Measurements from ENCODE around the gene PTPRN2. TPM values are rescaled to one million over a fixed set of nuclear protein-coding genes. Genes with fewer than 3 reads are reported as not detected.

Gene PTPRN2
- total and polyA plus RNA-seq, 2 of the 13 experiments (the other 11 are each of a cell fraction or from before 2014, with no cell fraction given) = 2.5 to 24.2 TPM

DNA sequence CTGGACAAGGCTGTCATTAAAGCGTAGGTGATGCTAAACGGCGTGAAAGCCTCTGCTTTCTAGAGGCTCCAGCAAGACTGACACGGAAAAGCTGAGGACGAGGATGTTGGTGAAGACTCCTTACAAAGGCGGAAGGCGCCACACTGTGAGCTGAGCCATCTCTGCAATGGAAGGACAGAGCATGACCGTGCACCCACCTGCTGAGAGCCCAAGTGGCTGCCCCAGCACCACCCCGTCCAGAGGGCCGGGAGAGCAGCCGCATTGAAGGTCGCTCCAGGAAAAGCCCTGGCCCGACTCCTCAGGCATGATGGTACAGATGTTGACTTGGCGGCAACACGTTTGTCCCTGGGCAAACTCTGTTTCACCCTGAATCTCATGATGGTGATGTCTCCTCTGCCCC is 758.1 kb downstream of the PTPRN2 start (continued):
- TF ChIP-seq, protein P1, sequence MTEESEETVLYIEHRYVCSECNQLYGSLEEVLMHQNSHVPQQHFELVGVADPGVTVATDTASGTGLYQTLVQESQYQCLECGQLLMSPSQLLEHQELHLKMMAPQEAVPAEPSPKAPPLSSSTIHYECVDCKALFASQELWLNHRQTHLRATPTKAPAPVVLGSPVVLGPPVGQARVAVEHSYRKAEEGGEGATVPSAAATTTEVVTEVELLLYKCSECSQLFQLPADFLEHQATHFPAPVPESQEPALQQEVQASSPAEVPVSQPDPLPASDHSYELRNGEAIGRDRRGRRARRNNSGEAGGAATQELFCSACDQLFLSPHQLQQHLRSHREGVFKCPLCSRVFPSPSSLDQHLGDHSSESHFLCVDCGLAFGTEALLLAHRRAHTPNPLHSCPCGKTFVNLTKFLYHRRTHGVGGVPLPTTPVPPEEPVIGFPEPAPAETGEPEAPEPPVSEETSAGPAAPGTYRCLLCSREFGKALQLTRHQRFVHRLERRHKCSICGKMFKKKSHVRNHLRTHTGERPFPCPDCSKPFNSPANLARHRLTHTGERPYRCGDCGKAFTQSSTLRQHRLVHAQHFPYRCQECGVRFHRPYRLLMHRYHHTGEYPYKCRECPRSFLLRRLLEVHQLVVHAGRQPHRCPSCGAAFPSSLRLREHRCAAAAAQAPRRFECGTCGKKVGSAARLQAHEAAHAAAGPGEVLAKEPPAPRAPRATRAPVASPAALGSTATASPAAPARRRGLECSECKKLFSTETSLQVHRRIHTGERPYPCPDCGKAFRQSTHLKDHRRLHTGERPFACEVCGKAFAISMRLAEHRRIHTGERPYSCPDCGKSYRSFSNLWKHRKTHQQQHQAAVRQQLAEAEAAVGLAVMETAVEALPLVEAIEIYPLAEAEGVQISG (CRISPR knock-in tag; IDR thresholded peaks at IDR 0.05) = no peak
- no peak for TF ChIP-seq ZNF703 (CRISPR knock-in tag; IDR thresholded peaks at IDR 0.05; ENCODE audit: borderline replicate concordance)

DNA sequence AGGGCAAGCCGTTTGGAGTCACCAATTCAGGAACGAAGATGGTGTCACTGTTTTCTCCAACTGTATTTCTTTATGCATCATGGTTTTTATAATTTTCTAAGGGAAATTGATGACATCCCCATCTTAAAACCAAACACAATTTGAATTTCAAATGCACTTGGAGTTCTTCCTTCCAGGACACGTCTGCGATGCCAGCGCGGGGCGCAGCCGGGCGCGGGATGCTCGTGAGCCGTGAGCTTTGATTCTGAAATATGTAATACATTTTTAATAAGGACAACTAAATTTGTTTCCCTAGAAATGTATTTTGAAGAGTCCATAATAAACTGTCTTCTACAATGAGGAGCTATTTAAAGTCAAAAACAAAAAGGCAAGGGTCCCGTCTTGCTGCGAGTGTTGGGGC is 758.7 kb downstream of the PTPRN2 start:
- ChIA-PET POLR2A (no interaction called here), CTCF (ENCODE audit: low intra/inter-chr PET ratio, low total read pairs) (no interaction called here)
- no peak for FAIRE-seq
- Histone ChIP-seq H3K4me3 (replicated peaks in 1 of 3; ENCODE audit: insufficient read depth in 1 of 3, low read depth in 2 of 3, low read length in 3 of 3) (no peak overlapping the region), H3K4me2 (ENCODE audit: low read depth, low read length) (no peak overlapping the region), H3K27me3 (ENCODE audit: control insufficient read depth in 1 of 2, insufficient read depth in 2 of 2, low read length in 2 of 2) (no peaks in the 10 kb centered on the region), H3K4me1 (ENCODE audit: insufficient read depth, low read length) (no peaks in the 10 kb centered on the region), H2AFZ (ENCODE audit: low read length) (no peak overlapping the region), H3K9me3 (ENCODE audit: low read length) (no peaks in the 10 kb centered on the region), H4K20me1 (ENCODE audit: insufficient read depth, low read length) (no peaks in the 10 kb centered on the region), H3K27ac (ENCODE audit: extremely low read length, insufficient read depth, low read length) (no peak overlapping the region), H3K9ac (ENCODE audit: insufficient read depth, low read depth, low read length) (no peak overlapping the region), H3K79me2 (ENCODE audit: insufficient read depth, low read length) (no peaks in the 10 kb centered on the region), H3K36me3 (replicated peaks in 1 of 2; ENCODE audit: control insufficient read depth in 1 of 2, insufficient read depth in 2 of 2, low read length in 2 of 2) (no peaks in the 10 kb centered on the region)
- intact Hi-C loops (cut with micrococcal nuclease; ENCODE audit: unreplicated experiment) (no loop called here), in situ Hi-C loops (cut with HindIII; ENCODE audit: extremely low pct_ligation_motif_present, low pct_unique_long_range_greater_than_20kb) (no loop called here)
- DNase-seq (ENCODE audit: low spot score) = no peak
- 92% methylated on average over 14 of the region's 14 CpGs for WGBS (ENCODE audit: low lambda C conversion rate)
- no TSS peak for BruUV-seq (replicated peaks)
- TF ChIP-seq SRSF4 (IDR thresholded peaks at IDR 0.05; ENCODE audit: low read depth, low read length, poor library complexity, severe bottlenecking) = no peak
- ATAC-seq = no peak

DNA sequence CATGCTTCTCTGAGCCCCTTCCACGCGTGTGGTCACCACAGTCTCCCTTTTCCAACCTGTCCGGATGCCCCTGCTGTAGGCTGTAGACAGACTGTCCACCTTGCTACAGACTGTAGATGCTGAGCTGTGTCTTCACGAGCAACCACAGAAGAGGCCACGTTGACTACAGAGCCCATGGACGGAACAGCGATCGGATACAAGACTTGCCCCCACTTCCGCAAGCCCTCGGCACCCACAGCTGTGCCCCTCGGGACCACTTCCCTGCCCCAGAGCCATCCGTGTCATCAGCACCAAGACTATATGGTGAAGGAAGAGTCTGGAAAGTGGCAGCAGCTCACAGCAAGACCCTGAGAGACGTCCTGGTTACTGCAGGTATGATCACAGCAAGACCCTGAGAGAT is 759.4 kb downstream of the PTPRN2 start:
- POLR2A ChIA-PET = no interaction called here
- no peak for DNase-seq (ENCODE audit: low spot score)
- H3K27ac ChIP-seq (ENCODE audit: extremely low read length, insufficient read depth, low read length) = no peak overlapping the region
- H3K9ac ChIP-seq (ENCODE audit: insufficient read depth, low read depth, low read length) = no peak overlapping the region
- no peak for ATAC-seq
- no peak overlapping the region for H2AFZ ChIP-seq (ENCODE audit: low read length)
- in situ Hi-C loops (cut with HindIII; ENCODE audit: extremely low pct_ligation_motif_present, low pct_unique_long_range_greater_than_20kb) = no loop called here
- no peaks in the 10 kb centered on the region for H3K79me2 ChIP-seq (ENCODE audit: insufficient read depth, low read length)
- no peaks in the 10 kb centered on the region for H3K27me3 ChIP-seq (ENCODE audit: control insufficient read depth in 1 of 2, insufficient read depth in 2 of 2, low read length in 2 of 2)
- no peaks in the 10 kb centered on the region for H3K4me1 ChIP-seq (ENCODE audit: insufficient read depth, low read length)
- no peaks in the 10 kb centered on the region for H4K20me1 ChIP-seq (ENCODE audit: insufficient read depth, low read length)
- CTCF ChIA-PET (ENCODE audit: low intra/inter-chr PET ratio, low total read pairs) = no interaction called here
- BruUV-seq (replicated peaks) = no TSS peak
- 79% methylated on average over 10 of the region's 13 CpGs for WGBS (ENCODE audit: low lambda C conversion rate)
- FAIRE-seq = no peak
- intact Hi-C loops (cut with micrococcal nuclease; ENCODE audit: unreplicated experiment) = no loop called here
- no peak overlapping the region for H3K4me2 ChIP-seq (ENCODE audit: low read depth, low read length)
- no peak overlapping the region for H3K4me3 ChIP-seq (replicated peaks in 1 of 3; ENCODE audit: insufficient read depth in 1 of 3, low read depth in 2 of 3, low read length in 3 of 3)
- H3K9me3 ChIP-seq (ENCODE audit: low read length) = no peaks in the 10 kb centered on the region
- H3K36me3 ChIP-seq (replicated peaks in 1 of 2; ENCODE audit: control insufficient read depth in 1 of 2, insufficient read depth in 2 of 2, low read length in 2 of 2) = no peaks in the 10 kb centered on the region
- TF ChIP-seq, protein P2, sequence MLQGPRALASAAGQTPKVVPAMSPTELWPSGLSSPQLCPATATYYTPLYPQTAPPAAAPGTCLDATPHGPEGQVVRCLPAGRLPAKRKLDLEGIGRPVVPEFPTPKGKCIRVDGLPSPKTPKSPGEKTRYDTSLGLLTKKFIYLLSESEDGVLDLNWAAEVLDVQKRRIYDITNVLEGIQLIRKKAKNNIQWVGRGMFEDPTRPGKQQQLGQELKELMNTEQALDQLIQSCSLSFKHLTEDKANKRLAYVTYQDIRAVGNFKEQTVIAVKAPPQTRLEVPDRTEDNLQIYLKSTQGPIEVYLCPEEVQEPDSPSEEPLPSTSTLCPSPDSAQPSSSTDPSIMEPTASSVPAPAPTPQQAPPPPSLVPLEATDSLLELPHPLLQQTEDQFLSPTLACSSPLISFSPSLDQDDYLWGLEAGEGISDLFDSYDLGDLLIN (CRISPR knock-in tag; IDR thresholded peaks at IDR 0.05; ENCODE audit: borderline replicate concordance) = no peak
- TF ChIP-seq RFX5 (IDR thresholded peaks at IDR 0.05; ENCODE audit: low read depth, low read length) (no peak), MTA1 (CRISPR knock-in tag; IDR thresholded peaks at IDR 0.05; ENCODE audit: borderline replicate concordance) (no peak), POLR2G (IDR thresholded peaks at IDR 0.05; ENCODE audit: low read depth, low read length) (no peak), PRMT3 (CRISPR knock-in tag; IDR thresholded peaks at IDR 0.05; ENCODE audit: borderline replicate concordance, low read depth) (no peak)
- TF ChIP-seq, protein P3, sequence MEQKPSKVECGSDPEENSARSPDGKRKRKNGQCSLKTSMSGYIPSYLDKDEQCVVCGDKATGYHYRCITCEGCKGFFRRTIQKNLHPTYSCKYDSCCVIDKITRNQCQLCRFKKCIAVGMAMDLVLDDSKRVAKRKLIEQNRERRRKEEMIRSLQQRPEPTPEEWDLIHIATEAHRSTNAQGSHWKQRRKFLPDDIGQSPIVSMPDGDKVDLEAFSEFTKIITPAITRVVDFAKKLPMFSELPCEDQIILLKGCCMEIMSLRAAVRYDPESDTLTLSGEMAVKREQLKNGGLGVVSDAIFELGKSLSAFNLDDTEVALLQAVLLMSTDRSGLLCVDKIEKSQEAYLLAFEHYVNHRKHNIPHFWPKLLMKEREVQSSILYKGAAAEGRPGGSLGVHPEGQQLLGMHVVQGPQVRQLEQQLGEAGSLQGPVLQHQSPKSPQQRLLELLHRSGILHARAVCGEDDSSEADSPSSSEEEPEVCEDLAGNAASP (CRISPR knock-in tag; IDR thresholded peaks at IDR 0.05; ENCODE audit: borderline replicate concordance) = no peak
